Testis (tissue), 2 donors: ENCODE results near the gene ARL2BP.

Experiments used
- CTCF ChIP-seq, 3 experiments: fragments of 450-650 bp in 2 of 3; fragments of 200-600 bp in 1 of 3; sonication (generic) in 1 of 3; IDR thresholded peaks; one replicate each; pipeline ENCODE4 v1.5.1; 2016 to 2019; ENCODE audit warnings: antibody characterized with exemption in 3 of 3, mild to moderate bottlenecking in 2 of 3, moderate library complexity in 1 of 3
- POLR2A ChIP-seq: fragments of 450-650 bp; IDR thresholded peaks from one replicate; pipeline ENCODE4 v1.6.1; 2017; ENCODE audit warnings: antibody characterized with exemption, mild to moderate bottlenecking, moderate library complexity

- TF ChIP-seq CTCF (IDR thresholded peaks at IDR 0.05), result no peak
- TF ChIP-seq POLR2A, result no peak
Observed at GRCh38 chr16:57256601-57257395, 11.7 kb downstream of the ARL2BP start.
